GM12891 (cell line): ENCODE results near the gene PRKAG1.

ENCODE experiments used
- DNase-seq: peaks from one replicate; pipeline ENCODE4 v3.0.0; 2011; ENCODE audit warnings: low spot score; ENCODE audit not compliant: insufficient read length
- FAIRE-seq: peaks from 2 replicates; lab custom pipeline; 2011; peaks lifted over from hg19 to GRCh38; lab: Jason Lieb, UNC
- PAX5 ChIP-seq: IDR thresholded peaks from 2 replicates; pipeline ENCODE4 v1.6.1; 2011; ENCODE audit warnings: low read length, moderate library complexity, mild to moderate bottlenecking; ENCODE audit not compliant: insufficient read depth, severe bottlenecking
- POLR2A ChIP-seq: IDR thresholded peaks from 2 replicates; pipeline ENCODE4 v1.6.1; 2011; ENCODE audit warnings: low read depth, low read length, control low read depth
- POLR2AphosphoS5 ChIP-seq: IDR thresholded peaks from 2 replicates; pipeline ENCODE4 v1.6.1; 2011; ENCODE audit warnings: low read depth, low read length, control low read depth
- POU2F2 ChIP-seq: IDR thresholded peaks from 2 replicates; pipeline ENCODE4 v1.6.1; 2011; ENCODE audit warnings: low read depth, mild to moderate bottlenecking, control low read depth, low read length, moderate library complexity
- SPI1 ChIP-seq: IDR thresholded peaks from 2 replicates; pipeline ENCODE4 v1.6.1; 2011; ENCODE audit warnings: low read depth, low read length, control low read depth
- TAF1 ChIP-seq: IDR thresholded peaks from 2 replicates; pipeline ENCODE4 v1.6.1; 2011; ENCODE audit warnings: low read depth, low read length, control low read depth

PRKAG1 gene

DNA sequence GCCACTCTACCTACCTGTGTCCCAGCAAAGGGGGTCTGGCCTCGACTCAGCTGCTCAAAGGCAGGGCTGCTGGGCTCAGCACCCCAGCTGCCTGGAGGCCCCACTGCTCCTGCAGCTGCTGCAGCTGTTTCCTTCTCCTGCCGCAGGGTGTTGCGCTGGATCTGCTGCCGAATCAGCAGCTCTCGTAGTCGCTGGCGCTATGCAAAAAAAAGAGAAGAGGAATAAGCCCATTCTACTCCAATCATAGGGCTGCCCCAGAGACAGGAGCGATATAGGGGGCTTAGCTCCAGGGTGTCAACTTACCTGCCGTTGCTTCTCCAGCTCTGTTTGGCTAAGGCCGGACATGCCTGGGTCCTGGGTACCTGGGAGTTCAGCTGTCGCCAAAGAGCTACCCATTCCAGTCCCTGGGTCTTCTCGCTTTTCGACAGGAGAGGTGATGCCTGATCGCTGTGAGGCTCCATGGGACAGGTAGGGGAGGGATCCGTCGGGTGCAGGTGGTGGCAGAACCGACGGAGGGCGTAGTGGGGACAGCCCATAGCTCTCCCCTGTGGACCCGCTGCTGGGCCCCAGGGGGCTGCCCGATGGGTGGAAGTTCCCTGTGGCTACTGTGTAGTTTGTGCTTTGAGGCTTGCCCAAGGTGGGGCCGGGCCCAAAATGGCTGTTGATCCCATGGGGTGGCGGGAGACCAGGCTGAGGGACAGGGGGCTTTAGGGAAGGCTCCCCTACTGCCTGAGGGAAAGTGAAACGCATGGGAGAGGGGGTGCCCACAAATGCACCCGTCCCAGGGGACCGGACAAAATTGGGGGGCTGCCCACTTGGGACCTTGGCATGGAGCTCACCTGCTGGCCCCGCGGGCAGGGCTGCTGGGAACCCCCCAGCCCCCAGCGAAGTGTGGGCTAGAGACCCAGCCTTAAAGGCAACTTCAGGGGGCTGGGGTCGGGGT lies 21.1 kb upstream of the PRKAG1 start:
- no peak for FAIRE-seq
- DNase-seq, result no peak
- TF ChIP-seq POLR2AphosphoS5 (no peak), PAX5 (no peak), POU2F2 (no peak), SPI1 (no peak), TAF1 (no peak), POLR2A (no peak)

DNA sequence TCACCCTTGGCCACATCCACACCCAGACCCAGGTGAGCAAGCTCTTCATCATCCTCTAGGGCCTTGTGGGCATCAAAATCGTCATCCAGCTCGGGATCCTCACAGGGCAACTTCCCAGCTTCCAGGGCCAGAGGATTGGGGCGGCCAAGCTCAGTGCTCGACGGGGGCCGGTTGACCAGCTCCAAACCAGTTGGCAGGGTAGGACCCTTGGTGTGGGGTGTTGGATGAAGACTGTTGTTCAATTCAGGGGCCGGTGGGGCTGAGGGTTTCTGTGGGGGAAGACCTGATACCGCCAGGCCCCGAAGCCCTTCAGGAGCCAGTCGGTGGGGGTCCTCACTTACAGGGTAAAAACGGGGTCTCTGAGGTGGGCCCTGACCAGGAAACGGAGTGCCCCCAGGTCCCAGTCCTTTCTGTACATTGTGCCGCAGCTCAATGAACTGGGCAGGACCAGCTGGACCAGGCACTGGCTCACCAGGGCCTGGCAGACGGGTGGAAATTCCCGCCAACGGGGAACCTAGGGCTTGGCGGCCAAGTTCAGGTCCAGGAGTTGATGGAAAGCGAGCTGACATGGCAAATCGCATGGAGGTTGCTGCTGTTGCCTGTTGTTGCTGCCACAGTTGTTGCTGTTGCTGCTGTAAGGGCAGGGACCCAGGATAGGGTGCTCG lies 19.8 kb upstream of the PRKAG1 start:
- FAIRE-seq (no peak), DNase-seq (no peak)
- TF ChIP-seq POU2F2 (no peak), POLR2AphosphoS5 (no peak), TAF1 (no peak), SPI1 (no peak), POLR2A (no peak), PAX5 (no peak)

DNA sequence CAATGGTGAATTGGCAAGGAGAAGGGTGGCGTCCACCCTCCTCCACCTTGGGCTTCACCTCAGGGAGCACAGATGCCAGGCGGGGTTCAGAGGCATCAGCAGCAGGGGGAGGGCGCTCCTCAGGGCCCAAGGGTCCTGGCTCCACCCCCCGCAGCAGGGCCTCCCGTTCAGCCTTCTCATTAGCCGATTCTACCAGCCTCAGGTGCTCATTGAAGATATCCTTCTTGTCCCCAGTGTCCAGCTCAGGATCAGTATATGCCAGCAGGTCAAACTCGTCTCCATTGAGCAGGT lies 19.3 kb upstream of the PRKAG1 start:
- no peak for FAIRE-seq
- TF ChIP-seq POLR2AphosphoS5 (no peak), POU2F2 (no peak), TAF1 (no peak), POLR2A (no peak), PAX5 (no peak), SPI1 (no peak)
- DNase-seq, result no peak

DNA sequence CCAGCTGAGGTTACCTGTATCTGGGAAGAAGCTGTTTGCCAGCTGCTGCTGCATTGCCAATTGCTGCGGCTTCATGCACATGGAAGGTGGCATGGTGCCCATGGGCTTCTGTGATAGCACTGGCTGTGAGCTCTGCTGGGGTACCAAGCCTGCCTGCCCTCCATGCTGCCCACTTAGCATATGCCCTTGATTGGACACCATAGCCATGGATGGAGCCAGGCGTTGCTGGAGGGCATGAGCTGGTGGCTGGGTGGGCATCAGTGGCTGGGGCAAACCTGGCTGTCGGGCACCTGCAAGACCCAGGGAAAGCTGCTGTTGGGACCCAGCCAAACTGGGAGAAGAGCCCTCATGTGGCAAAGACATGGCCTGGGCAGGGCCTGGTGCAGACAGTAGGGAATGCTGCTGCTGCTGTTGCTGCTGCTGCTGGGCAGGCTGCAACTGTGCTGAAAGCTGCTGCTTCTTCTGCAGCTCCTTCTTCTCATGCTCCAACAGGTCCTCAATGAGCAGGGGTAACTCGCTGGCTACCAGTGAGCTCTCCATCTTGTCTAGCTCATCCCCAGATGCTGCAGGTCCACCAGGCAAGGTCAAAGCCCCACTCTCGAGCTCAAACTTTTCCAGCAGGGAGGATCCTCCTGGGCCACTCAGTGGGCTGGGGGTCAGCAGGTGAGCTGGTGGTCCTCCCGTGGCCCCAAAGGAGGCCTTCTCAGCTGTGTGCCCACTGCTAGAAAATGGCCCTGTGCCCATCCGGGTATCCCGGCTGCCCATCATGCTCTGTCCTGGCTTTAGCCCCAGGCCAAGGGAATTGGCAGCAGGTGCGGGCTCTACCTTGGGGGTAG lies 18.8 kb upstream of the PRKAG1 start:
- no peak for TF ChIP-seq POU2F2
- no peak for TF ChIP-seq TAF1
- TF ChIP-seq PAX5, result no peak
- no peak; the same call in 1 of the 2 replicates for TF ChIP-seq POLR2A
- no peak for TF ChIP-seq SPI1
- TF ChIP-seq POLR2AphosphoS5, result no peak
- DNase-seq, result no peak
- no peak for FAIRE-seq

DNA sequence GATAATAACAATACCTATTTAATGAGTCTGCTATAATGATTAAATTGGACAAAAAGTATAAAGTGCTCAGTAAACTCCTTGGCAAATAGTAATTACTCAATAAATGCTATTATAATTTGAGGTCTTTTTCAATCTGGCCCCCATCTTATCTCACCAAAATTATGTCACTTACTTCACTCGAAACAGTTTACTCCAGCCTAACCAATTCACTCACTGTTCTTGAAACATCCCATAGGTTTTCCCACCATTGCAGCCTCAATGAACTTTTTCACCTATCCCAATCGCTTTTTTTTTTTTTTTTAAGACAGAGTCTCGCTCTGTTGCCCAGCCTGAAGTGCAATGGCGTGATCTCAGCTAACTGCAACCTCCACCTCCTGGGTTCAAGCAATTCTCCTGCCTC lies 17.5 kb upstream of the PRKAG1 start:
- TF ChIP-seq POLR2AphosphoS5 (no peak), POLR2A (no peak), PAX5 (no peak), SPI1 (no peak), POU2F2 (no peak), TAF1 (no peak)
- DNase-seq (no peak), FAIRE-seq (no peak)

DNA sequence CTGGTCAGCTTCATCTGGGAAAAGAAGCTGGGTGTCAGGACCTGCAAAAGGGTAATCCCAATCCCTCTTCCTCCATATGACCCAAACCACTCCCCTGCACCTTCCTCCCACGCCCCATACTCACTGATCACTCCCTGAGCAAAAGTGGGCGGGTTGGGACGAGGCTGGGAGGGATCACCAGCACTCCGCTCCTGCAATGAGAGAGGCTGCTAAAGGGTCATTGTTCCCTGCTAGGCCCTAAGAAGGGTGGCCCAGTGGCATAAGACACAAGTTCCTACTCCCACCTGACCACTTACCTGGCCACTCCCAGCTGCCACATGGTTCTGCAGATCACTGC lies 15.7 kb upstream of the PRKAG1 start:
- no peak for FAIRE-seq
- TF ChIP-seq POLR2A (no peak), SPI1 (no peak), POU2F2 (no peak), PAX5 (no peak), POLR2AphosphoS5 (no peak), TAF1 (no peak)
- DNase-seq, result no peak

DNA sequence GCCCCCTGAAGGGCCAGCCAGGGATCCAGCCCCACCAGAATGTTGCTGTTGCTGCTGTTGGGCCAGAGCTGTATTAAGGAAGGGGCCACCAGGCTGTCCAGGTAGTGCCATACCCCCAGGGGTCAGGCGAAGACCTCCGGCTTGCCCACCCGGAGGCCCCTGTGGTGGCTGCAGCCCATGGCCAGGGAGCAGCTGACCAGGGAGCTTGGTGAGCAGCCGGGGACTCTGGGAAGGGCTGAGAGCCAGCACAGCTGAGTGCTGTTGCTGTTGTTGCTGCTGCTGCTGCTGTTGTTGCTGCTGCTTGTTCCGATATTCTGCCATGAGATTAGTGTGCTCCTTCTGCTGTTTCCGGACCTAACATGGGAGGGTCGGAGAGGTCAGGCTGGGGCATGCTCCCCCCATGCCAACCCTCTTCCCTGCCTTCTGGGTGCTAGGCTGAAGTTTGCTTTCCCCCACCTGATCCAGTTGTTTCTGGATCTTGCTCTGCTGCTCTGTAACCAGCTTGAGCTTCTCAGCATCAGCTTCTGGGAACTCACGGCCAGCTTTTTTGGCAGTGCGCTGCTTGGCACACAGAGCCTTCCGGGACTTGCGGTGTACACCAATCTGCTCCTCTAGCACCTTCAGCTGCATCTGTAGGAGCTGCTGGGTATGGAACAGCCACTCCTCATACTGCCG lies 15.2 kb upstream of the PRKAG1 start:
- DNase-seq, result no peak
- TF ChIP-seq POLR2A, result no peak
- TF ChIP-seq PAX5, result no peak
- TF ChIP-seq POLR2AphosphoS5, result no peak
- TF ChIP-seq TAF1, result no peak
- no peak for TF ChIP-seq POU2F2
- TF ChIP-seq SPI1, result no peak
- no peak for FAIRE-seq

DNA sequence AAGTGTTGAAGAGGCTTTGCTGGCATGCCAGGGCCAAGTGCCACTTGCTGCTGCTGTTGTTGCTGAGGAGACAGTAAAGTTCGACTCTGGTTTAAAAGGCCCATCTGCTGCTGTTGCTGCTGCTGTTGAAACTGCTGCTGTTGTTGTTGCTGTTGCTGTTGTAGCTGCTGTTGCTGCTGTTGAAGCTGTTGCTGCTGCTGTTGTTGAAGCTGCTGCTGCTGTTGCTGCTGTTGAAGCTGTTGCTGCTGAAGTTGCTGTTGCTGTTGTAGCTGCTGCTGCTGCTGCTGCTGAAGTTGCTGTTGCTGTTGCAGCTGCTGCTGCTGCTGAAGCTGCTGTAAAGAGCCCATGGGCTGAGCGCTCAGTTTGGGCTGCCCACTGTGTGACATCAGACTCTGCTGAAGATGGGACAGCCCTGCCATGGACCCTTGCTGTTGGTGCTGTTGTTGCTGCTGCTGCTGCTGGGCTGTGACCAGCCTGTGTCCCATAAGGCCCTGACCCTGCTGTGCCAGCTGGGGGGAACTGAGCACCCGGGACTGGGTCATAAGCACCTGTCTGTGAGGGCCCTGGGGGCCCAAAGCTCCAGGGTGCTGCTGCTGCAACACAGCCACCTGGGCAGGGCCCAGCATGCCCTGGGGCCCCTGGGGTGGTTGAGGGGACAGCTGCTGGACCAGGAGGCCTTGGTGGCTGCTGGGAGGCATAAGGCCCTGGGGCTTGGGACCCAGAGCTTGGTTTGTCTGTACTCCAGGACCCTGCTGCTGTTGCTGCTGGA lies 14.3 kb upstream of the PRKAG1 start:
- TF ChIP-seq POU2F2, result no peak
- TF ChIP-seq POLR2AphosphoS5, result no peak
- TF ChIP-seq SPI1, result no peak
- TF ChIP-seq PAX5, result no peak
- no peak for TF ChIP-seq TAF1
- FAIRE-seq (no peak), DNase-seq (no peak)
